Activated naive CD4-positive, alpha-beta T cell treated with Interleukin-2 at 50 U/mL for 16 hours (primary cell): ENCODE data around the gene SNTG2.

Source experiments
- DNase-seq: peaks from one replicate; pipeline ENCODE4 v3.0.0-alpha.2; 2020

Gene SNTG2

GRCh38 chr2:1010415-1010930, 59.8 kb downstream of the SNTG2 start:
- DNase-seq = no peak

GRCh38 chr2:1011006-1011405, 60.4 kb downstream of the SNTG2 start:
- no peak for DNase-seq

GRCh38 chr2:1011985-1012384, 61.3 kb downstream of the SNTG2 start:
- no peak for DNase-seq

GRCh38 chr2:1014802-1015201, 64.2 kb downstream of the SNTG2 start:
- DNase-seq = no peak

GRCh38 chr2:1016500-1016899, 65.9 kb downstream of the SNTG2 start:
- DNase-seq = no peak

GRCh38 chr2:1017827-1018226, 67.2 kb downstream of the SNTG2 start:
- no peak for DNase-seq

- no peak for DNase-seq
Measured at GRCh38 chr2:1020206-1020605, 69.6 kb downstream of the SNTG2 start.

GRCh38 chr2:1022178-1022577, 71.5 kb downstream of the SNTG2 start:
- DNase-seq = no peak

GRCh38 chr2:1024981-1025380, 74.3 kb downstream of the SNTG2 start:
- no peak for DNase-seq

GRCh38 chr2:1026141-1026540, 75.5 kb downstream of the SNTG2 start:
- DNase-seq = no peak

GRCh38 chr2:1028831-1029230, 78.2 kb downstream of the SNTG2 start:
- no peak for DNase-seq

- peak; percentile 69 for DNase-seq
Measured at GRCh38 chr2:1032030-1032429, 81.4 kb downstream of the SNTG2 start.

GRCh38 chr2:1033069-1033468, 82.4 kb downstream of the SNTG2 start:
- DNase-seq = no peak

GRCh38 chr2:1037066-1037465, 86.4 kb downstream of the SNTG2 start:
- DNase-seq = no peak

- no peak for DNase-seq
Measured at GRCh38 chr2:1039549-1039948, 88.9 kb downstream of the SNTG2 start.

GRCh38 chr2:1041012-1041805, 90.6 kb downstream of the SNTG2 start:
- peak; percentile 6 for DNase-seq

GRCh38 chr2:1045109-1045508, 94.5 kb downstream of the SNTG2 start:
- DNase-seq = no peak

GRCh38 chr2:1046067-1046466, 95.4 kb downstream of the SNTG2 start:
- DNase-seq = no peak

GRCh38 chr2:1047485-1047884, 96.8 kb downstream of the SNTG2 start:
- no peak for DNase-seq

GRCh38 chr2:1049691-1050090, 99.0 kb downstream of the SNTG2 start:
- DNase-seq = no peak

- DNase-seq = no peak
Measured at GRCh38 chr2:1051075-1051474, 100.4 kb downstream of the SNTG2 start.

- DNase-seq = no peak
Measured at GRCh38 chr2:1052771-1053191, 102.1 kb downstream of the SNTG2 start.

- no peak for DNase-seq
Measured at GRCh38 chr2:1053786-1054185, 103.1 kb downstream of the SNTG2 start.

- no peak for DNase-seq
Measured at GRCh38 chr2:1054399-1054798, 103.8 kb downstream of the SNTG2 start.

- DNase-seq = no peak
Measured at GRCh38 chr2:1055014-1055595, 104.5 kb downstream of the SNTG2 start.
